HG03432 (cell line): ENCODE measurements around the gene SDF4.

Source experiments
- ATAC-seq: cut with Tn5 transposase; IDR thresholded peaks from one replicate; pipeline ENCODE4 v1.9.1; 2021; ENCODE audit warnings: mild to moderate bottlenecking, moderate library complexity; ENCODE audit not compliant: unreplicated experiment

The SDF4 gene

GRCh38 chr1:1215080-1215676, 16.6 kb downstream of the SDF4 start:
- ATAC-seq = no peak

GRCh38 chr1:1213345-1214265, 18.2 kb downstream of the SDF4 start, which contains the start of gene TNFRSF4:
Gene TNFRSF4 (minus strand): TSS chr1:1214153. CDS start chr1:1214127, 26 bp downstream.
- no peak for ATAC-seq

- no peak for ATAC-seq
Observed at GRCh38 chr1:1212780-1213344, 18.9 kb downstream of the SDF4 start.

GRCh38 chr1:1211541-1212441, 20.0 kb downstream of the SDF4 start:
- no peak for ATAC-seq

GRCh38 chr1:1210726-1211540, 20.9 kb downstream of the SDF4 start:
- no peak for ATAC-seq

- no peak for ATAC-seq
Observed at GRCh38 chr1:1208713-1209433, 22.9 kb downstream of the SDF4 start.

- no peak for ATAC-seq
Observed at GRCh38 chr1:1207571-1207892, 24.3 kb downstream of the SDF4 start.

- ATAC-seq = no peak
Observed at GRCh38 chr1:1206966-1207531, 24.8 kb downstream of the SDF4 start.

- ATAC-seq = no peak
Observed at GRCh38 chr1:1206376-1206965, 25.3 kb downstream of the SDF4 start, which contains the start of gene TNFRSF18. Gene TNFRSF18 (minus strand): TSS chr1:1206592. CDS start chr1:1206571, 21 bp downstream.

- no peak for ATAC-seq
Observed at GRCh38 chr1:1205769-1206375, 25.9 kb downstream of the SDF4 start.

- no peak for ATAC-seq
Observed at GRCh38 chr1:1204998-1205768, 26.6 kb downstream of the SDF4 start.

- no peak for ATAC-seq
Observed at GRCh38 chr1:1204425-1204920, 27.3 kb downstream of the SDF4 start.

- no peak for ATAC-seq
Observed at GRCh38 chr1:1203561-1204424, 28.0 kb downstream of the SDF4 start.

- ATAC-seq = no peak
Observed at GRCh38 chr1:1202831-1203560, 28.8 kb downstream of the SDF4 start.

- ATAC-seq = no peak
Observed at GRCh38 chr1:1200876-1201810, 30.7 kb downstream of the SDF4 start.
